ENCODE results near the gene KANTR. TPM values are rescaled to one million over a fixed set of nuclear protein-coding genes. Genes with fewer than 3 reads are reported as not detected.

KANTR gene
- total RNA-seq, 1 donor from 2014 or later: 3.6 TPM

Other genes starting within 250 kb of the KANTR start
- not detected for gene XAGE3, start 226.1 kb upstream of the KANTR start, total RNA-seq
- gene FAM156B, start 196.8 kb upstream of the KANTR start, total RNA-seq: 5.6 TPM
- gene FAM156A, start 135.6 kb upstream of the KANTR start, total RNA-seq: 7.6 TPM
- 0.67 TPM for gene GPR173, start 45.4 kb upstream of the KANTR start, total RNA-seq
- gene TSPYL2, start 11.8 kb upstream of the KANTR start, total RNA-seq: 33.4 TPM
- gene KDM5C, start 131.1 kb downstream of the KANTR start, total RNA-seq: 26.8 TPM
- 10.5 TPM for gene IQSEC2, start 187.4 kb downstream of the KANTR start, total RNA-seq

Measured in Right ventricle myocardium superior (tissue), 1 donor.